Panc1 (cell line): Measurements from ENCODE around the gene BRINP3. TPM values are rescaled to one million over a fixed set of nuclear protein-coding genes. Genes with fewer than 3 reads are reported as not detected.
"Not testable (repeated sequence)": the region's sequence is repeated elsewhere in the genome, so short reads cannot be mapped to it uniquely, and the experiment has no call there.

Source experiments
- ATAC-seq: fragments of 200-7000 bp; cut with Tn5 transposase; 2 replicates; pipeline ENCODE4 v1.9.1; 2020; ENCODE audit warnings: mild to moderate bottlenecking, moderate library complexity
- BruUV-seq: library from RNA; stranded (reverse); fragments of 400-500 nt; replicated peaks from 2 replicates; lab custom pipeline; 2021; lab: Mats Ljungman, UMichigan
- CTCF ChIA-PET: fragments of 300-600 bp; sonication (Branson Sonifier 250); formaldehyde crosslinking; loops from one replicate; lab custom pipeline; 2022; ENCODE audit warnings: antibody characterized with exemption; lab: Charles Lee
- POLR2A ChIA-PET: fragments of 300-600 bp; sonication (Branson Sonifier 250); formaldehyde crosslinking; loops from one replicate; lab custom pipeline; 2022; ENCODE audit warnings: antibody characterized with exemption; lab: Charles Lee
- DNase-seq: peaks from one replicate; pipeline ENCODE4 v3.0.0-alpha.2; 2010; ENCODE audit warnings: low read depth, low spot score
- H3K27ac ChIP-seq: 2 replicates; pipeline ENCODE4 v1.5.1; 2011; ENCODE audit warnings: mild to moderate bottlenecking, low read length, inconsistent platforms
- H3K27me3 ChIP-seq: fragments of 200-500 bp; sonication (Bioruptor generic); 2 replicates; pipeline ENCODE4 v1.6.0; 2014; ENCODE audit warnings: low read length, inconsistent platforms; ENCODE audit not compliant: control insufficient read depth, insufficient read depth
- H3K36me3 ChIP-seq: fragments of 200-500 bp; sonication (Bioruptor generic); 2 replicates; pipeline ENCODE4 v1.5.1; 2014; ENCODE audit warnings: inconsistent platforms, mild to moderate bottlenecking, low read length, moderate library complexity; ENCODE audit not compliant: control insufficient read depth, insufficient read depth
- H3K4me1 ChIP-seq: 2 replicates; pipeline ENCODE4 v1.5.1; 2011; ENCODE audit warnings: inconsistent platforms, mild to moderate bottlenecking, low read length, moderate library complexity; ENCODE audit not compliant: control insufficient read depth, insufficient read depth
- H3K4me3 ChIP-seq, 2 experiments: 2 replicates each; pipeline ENCODE4 v1.5.1; 2011 to 2012; ENCODE audit warnings: low read depth in 2 of 2, low read length in 2 of 2, mild to moderate bottlenecking in 2 of 2, inconsistent platforms in 1 of 2, moderate library complexity in 1 of 2
- H3K9me3 ChIP-seq: fragments of 200-500 bp; sonication (Bioruptor generic); 2 replicates; pipeline ENCODE4 v1.5.1; 2014; ENCODE audit warnings: low read depth, mild to moderate bottlenecking, inconsistent platforms, low read length, moderate library complexity; ENCODE audit not compliant: control insufficient read depth, insufficient read depth
- POLR2AphosphoS5 ChIP-seq: IDR thresholded peaks from 2 replicates; pipeline ENCODE4 v1.6.1; 2012; ENCODE audit warnings: mild to moderate bottlenecking, low read depth, low read length, moderate library complexity
- SIN3A ChIP-seq: IDR thresholded peaks from 2 replicates; pipeline ENCODE4 v1.6.1; 2012; ENCODE audit warnings: low read depth, mild to moderate bottlenecking, low read length, moderate library complexity, borderline replicate concordance; ENCODE audit not compliant: insufficient read depth
- TCF7L2 ChIP-seq: IDR thresholded peaks from 2 replicates; pipeline ENCODE4 v1.6.1; 2011; ENCODE audit warnings: mild to moderate bottlenecking, low read depth, low read length, inconsistent platforms
- in situ Hi-C: cut with HindIII; loops from 2 replicates; pipeline ENCODE4 v1.10.0; 2016; ENCODE audit warnings: low sequenced_read_pairs, low pct_unique_long_range_greater_than_20kb
- intact Hi-C: fragments of 100-400 bp; cut with micrococcal nuclease; formaldehyde crosslinking; loops from one replicate; pipeline ENCODE4 v1.10.0; 2022; ENCODE audit not compliant: unreplicated experiment
- total RNA-seq: library from RNA; stranded (reverse); gene quantifications from one replicate; pipeline ENCODE4 v1.2.1, GENCODE V29; 2021; ENCODE audit not compliant: unreplicated experiment
- TF ChIP-seq, protein P1 (sequence below): fragments of 450-650 bp; IDR thresholded peaks from 2 replicates; pipeline ENCODE4 v1.5.1; 2017; ENCODE audit warnings: mild to moderate bottlenecking
- TF ChIP-seq, protein P2 (sequence below), 2 experiments: IDR thresholded peaks; 2 replicates each; pipeline ENCODE4 v1.6.1; 2011 to 2012; ENCODE audit warnings: low read depth in 2 of 2, control low read depth in 1 of 2, low read length in 1 of 2, mild to moderate bottlenecking in 1 of 2, moderate library complexity in 1 of 2; ENCODE audit not compliant: insufficient read depth in 1 of 2

BRINP3 gene
- total RNA-seq, 1 experiment from 2014 or later: 1.0 TPM

DNA sequence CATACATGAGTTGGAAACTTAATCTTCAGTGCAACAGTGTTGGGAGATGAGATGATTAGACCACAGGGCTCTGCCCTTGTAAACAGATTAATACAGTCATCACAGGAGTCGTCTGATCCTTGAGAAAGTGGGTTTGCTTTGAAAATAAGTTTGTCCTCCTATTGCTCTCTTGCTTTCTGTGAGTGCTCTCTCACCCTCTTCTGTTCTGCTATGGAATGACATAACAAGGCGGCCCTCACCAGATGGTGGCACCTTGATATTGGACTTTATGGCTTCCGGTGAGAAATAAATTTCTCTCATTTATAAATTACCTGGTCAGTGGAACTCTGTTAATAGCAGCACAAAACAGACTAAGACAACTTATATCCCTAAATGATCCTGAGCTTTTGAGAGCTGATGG is 353.6 kb downstream of the BRINP3 start:
- BruUV-seq: no TSS peak
- ATAC-seq (no peak), DNase-seq (no peak)
- Histone ChIP-seq H3K36me3 (no peaks in the 10 kb centered on the region), H3K27me3 (no peaks in the 10 kb centered on the region), H3K27ac (no peak overlapping the region), H3K4me1 (no peaks in the 10 kb centered on the region), H3K4me3 (no peak overlapping the region), H3K9me3 (no peaks in the 10 kb centered on the region)
- intact Hi-C loops (no loop called here), in situ Hi-C loops (no loop called here)
- ChIA-PET CTCF (no interaction called here), POLR2A (no interaction called here)
- TF ChIP-seq, protein P1, sequence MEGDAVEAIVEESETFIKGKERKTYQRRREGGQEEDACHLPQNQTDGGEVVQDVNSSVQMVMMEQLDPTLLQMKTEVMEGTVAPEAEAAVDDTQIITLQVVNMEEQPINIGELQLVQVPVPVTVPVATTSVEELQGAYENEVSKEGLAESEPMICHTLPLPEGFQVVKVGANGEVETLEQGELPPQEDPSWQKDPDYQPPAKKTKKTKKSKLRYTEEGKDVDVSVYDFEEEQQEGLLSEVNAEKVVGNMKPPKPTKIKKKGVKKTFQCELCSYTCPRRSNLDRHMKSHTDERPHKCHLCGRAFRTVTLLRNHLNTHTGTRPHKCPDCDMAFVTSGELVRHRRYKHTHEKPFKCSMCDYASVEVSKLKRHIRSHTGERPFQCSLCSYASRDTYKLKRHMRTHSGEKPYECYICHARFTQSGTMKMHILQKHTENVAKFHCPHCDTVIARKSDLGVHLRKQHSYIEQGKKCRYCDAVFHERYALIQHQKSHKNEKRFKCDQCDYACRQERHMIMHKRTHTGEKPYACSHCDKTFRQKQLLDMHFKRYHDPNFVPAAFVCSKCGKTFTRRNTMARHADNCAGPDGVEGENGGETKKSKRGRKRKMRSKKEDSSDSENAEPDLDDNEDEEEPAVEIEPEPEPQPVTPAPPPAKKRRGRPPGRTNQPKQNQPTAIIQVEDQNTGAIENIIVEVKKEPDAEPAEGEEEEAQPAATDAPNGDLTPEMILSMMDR: peak; percentile 9; the same call in 1 of the 2 replicates
- no peak for TF ChIP-seq SIN3A
- TF ChIP-seq POLR2AphosphoS5: no peak
- TF ChIP-seq TCF7L2: no peak
- TF ChIP-seq, protein P2, sequence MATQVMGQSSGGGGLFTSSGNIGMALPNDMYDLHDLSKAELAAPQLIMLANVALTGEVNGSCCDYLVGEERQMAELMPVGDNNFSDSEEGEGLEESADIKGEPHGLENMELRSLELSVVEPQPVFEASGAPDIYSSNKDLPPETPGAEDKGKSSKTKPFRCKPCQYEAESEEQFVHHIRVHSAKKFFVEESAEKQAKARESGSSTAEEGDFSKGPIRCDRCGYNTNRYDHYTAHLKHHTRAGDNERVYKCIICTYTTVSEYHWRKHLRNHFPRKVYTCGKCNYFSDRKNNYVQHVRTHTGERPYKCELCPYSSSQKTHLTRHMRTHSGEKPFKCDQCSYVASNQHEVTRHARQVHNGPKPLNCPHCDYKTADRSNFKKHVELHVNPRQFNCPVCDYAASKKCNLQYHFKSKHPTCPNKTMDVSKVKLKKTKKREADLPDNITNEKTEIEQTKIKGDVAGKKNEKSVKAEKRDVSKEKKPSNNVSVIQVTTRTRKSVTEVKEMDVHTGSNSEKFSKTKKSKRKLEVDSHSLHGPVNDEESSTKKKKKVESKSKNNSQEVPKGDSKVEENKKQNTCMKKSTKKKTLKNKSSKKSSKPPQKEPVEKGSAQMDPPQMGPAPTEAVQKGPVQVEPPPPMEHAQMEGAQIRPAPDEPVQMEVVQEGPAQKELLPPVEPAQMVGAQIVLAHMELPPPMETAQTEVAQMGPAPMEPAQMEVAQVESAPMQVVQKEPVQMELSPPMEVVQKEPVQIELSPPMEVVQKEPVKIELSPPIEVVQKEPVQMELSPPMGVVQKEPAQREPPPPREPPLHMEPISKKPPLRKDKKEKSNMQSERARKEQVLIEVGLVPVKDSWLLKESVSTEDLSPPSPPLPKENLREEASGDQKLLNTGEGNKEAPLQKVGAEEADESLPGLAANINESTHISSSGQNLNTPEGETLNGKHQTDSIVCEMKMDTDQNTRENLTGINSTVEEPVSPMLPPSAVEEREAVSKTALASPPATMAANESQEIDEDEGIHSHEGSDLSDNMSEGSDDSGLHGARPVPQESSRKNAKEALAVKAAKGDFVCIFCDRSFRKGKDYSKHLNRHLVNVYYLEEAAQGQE (IDR thresholded peaks at IDR 0.05; ENCODE audit: insufficient read depth in 1 of 2, low read depth in 2 of 2, low read length in 1 of 2): no peak

DNA sequence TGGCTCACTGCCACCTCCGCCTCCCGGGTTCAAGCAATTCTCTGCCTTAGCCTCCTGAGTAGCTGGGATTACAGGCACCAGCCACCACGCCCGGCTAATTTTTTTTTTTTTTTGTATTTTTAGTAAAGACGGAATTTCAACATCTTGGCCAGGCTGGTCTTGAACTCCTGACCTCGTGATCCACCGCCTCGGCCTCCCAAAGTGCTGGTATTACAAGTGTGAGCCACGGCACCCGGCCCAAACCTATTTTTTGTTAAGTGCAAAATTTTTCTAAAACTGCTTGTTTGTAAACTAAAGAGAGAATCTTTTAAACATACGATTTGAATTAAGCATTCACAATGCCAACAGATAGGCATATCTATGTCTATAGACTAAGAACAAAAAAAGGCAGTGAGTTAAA is 357.1 kb downstream of the BRINP3 start:
- H3K27ac ChIP-seq, H3K36me3 ChIP-seq, intact Hi-C loops, H3K4me3 ChIP-seq, H3K27me3 ChIP-seq, DNase-seq, CTCF ChIA-PET, H3K9me3 ChIP-seq, POLR2A ChIA-PET, in situ Hi-C loops, ATAC-seq, BruUV-seq, H3K4me1 ChIP-seq: not testable (repeated sequence)

DNA sequence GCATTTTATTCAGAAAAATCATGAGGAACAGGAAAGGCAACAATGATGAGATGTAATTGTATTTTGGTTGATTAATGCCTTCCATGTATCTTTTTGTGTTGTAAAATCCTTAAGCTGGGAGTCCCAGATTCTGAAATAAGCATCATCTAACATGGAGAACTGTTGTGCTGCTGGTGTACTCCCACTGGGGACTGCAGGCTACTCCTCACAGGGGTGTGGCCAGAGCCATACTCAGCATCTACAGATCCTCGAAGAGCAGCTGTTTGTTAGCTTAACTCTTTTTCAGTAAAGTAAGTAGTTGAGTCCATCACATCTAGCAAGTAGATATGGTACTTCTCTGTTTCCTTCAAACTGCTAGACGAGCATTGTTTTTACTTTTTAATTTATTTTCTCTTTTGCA is 358.0 kb downstream of the BRINP3 start:
- BruUV-seq: no TSS peak
- ChIA-PET CTCF (no interaction called here), POLR2A (no interaction called here)
- in situ Hi-C loops (no loop called here), intact Hi-C loops (no loop called here)
- ATAC-seq (no peak), DNase-seq (no peak)
- no peak for TF ChIP-seq POLR2AphosphoS5
- no peak for TF ChIP-seq TCF7L2
- TF ChIP-seq, protein P2 (IDR thresholded peaks at IDR 0.05; ENCODE audit: insufficient read depth in 1 of 2, low read depth in 2 of 2, low read length in 1 of 2): no peak
- no peak for TF ChIP-seq SIN3A
- TF ChIP-seq, protein P1: no peak
- H3K27ac ChIP-seq: no peak overlapping the region
- no peaks in the 10 kb centered on the region for H3K36me3 ChIP-seq
- no peaks in the 10 kb centered on the region for H3K4me1 ChIP-seq
- H3K9me3 ChIP-seq: no peaks in the 10 kb centered on the region
- H3K4me3 ChIP-seq: no peak overlapping the region
- no peaks in the 10 kb centered on the region for H3K27me3 ChIP-seq
